GM18520 (cell line): ENCODE measurements around the gene IGSF9.

Source experiments
- ATAC-seq: cut with Tn5 transposase; IDR thresholded peaks from one replicate; pipeline ENCODE4 v1.9.1; 2021; ENCODE audit not compliant: unreplicated experiment

Gene IGSF9

DNA sequence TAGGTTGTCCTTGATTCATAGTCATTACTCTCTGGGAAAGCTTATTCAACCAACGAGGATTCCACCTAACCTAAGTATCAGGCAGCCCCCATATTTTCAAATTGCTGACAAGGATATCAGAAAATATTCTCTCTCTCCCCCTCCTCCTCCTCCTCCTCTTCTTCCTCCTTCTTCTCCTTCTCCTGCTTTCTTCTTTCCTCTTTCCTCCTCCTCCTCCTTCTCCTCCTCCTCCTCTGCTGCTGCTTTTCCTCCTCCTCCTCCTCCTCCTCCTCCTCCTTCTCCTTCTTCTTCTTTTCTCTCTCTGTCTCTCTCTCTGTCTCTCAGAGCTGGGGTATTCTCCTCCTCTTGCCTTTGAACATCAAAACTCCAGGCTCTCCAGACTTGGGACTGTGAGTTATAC lies 2.5 kb upstream of the IGSF9 start:
- ATAC-seq: no peak

- ATAC-seq: no peak
These were observed 1.1 kb upstream of the IGSF9 start for GRCh38 chr1:159946242-159947187.

DNA sequence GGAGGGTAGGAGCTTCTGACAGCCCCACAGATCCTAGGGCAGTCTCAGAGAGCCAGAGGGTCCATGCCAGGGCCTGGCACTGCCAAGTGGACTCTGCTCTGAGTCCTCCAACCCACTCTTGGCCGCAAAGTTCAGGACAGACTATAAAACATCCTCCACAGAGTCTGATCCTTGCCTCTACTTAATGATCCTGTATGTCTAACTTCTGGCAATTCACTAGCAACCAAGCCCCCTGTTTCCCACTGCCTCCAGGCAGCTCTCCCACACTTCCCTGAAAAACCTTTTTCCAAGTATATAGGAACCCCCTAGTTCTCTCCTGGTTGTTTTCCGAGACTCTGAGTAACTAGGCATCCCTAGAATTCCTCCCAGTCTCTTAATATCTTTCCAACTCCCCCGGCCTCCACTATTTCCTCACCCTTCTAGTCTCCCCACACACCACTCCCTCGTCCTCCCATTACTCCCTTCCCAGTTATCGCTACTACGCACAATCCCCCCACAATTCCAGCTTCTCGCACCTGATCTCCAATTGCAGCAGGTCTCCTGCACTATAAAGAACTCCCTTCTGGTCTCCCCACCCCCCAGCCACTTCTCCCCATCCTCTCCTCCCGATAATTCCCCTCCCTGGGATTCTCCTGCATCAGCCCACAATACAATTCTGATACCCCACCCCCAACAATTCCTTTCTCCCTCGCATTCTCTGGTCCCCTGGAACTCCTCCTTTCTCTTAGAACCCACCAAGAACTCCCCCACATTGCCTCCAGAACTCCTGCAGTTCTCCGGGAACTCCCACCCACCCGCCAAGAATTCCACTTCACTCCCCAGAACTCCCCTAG lies 574 bp downstream of the IGSF9 start:
- no peak for ATAC-seq

GRCh38 chr1:159943908-159944622 lies 1.3 kb downstream of the IGSF9 start:
- ATAC-seq: no peak

DNA sequence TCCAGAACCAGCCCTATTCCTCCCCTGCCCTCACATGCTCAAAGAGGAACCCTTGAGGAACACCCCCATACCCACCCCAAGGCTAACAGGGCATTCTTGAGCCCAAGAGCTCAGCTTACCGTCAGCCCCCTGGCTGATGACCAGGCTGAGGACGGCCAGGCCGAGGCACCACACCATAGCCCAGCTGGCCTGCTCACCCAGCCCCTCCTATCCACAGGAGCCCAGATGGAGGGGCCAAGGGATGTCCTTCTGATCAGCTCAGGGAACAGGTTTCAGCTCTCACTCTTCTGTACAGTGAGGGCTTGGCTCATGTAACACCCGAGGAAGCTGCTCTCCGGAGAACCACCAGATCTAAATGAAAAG lies 2.2 kb downstream of the IGSF9 start:
- no peak for ATAC-seq

- ATAC-seq: no peak
These were observed 2.7 kb downstream of the IGSF9 start for GRCh38 chr1:159942632-159943277.

DNA sequence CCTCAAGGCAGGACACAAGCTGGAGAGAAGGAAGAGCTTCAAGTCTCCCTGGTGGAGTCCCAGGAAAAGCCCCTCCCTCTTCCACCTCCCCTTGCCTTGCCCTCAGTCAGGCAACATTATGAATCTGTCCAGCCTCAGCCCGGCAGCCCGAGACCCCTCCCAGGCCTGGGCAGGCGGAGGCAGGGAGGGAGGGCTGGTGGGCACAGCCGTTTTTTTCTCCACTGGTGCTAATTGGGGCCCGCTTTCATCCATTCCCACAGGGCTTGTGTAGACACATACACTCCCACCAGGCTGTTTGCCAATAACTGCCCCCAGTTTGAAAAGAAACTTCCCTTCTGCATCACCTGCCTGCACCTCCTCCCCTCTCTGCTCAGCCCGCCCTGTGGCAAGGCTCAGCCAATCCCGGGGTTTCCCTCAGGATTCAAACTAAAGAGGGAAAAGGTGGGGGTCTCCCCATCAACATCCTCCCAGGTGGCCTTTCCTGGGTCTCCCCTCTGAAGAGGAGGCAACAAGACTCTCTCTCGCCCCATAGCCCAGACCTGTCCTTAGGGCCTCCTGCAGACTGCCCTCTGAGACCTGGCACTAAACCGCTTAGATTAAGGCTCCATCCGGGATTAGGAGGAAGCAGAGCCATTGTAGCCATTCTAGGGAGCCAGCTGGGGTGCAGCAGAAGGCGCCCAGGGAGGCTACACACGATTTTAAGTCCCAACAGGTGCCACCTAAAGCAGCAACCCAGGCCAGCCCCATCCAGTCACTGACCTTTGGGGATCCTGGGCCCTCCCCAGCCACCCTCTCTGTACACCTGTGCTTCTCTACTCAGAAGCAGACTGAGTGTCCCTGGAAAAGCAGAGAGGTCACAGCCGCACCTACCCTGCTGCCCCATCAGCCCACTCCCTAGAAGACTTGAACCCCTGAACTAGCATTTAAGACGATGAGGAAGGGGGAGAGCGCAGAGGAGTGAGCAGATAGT lies 3.5 kb downstream of the IGSF9 start:
- ATAC-seq: no peak

DNA sequence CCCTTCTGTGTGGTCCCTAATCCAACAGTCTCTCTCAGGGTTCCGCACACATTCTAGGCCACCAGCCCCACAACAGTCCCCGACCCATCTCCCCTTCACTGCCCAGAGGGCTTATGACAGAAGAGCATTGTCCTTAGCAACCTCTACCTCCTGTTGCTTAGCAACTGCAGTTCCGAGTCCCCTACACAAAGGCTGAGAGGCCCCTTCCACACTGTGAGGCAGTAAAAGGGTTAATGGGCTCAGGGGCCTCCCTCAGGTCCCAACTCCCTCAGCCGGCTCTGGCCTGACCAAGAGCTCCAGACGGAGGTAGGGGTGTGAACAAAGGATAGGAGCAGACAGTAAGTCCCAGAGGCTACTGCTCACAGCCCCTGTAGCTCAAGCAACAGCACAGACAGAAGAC lies 4.3 kb downstream of the IGSF9 start:
- no peak for ATAC-seq

GRCh38 chr1:159940006-159940620 lies 5.3 kb downstream of the IGSF9 start:
- no peak for ATAC-seq

DNA sequence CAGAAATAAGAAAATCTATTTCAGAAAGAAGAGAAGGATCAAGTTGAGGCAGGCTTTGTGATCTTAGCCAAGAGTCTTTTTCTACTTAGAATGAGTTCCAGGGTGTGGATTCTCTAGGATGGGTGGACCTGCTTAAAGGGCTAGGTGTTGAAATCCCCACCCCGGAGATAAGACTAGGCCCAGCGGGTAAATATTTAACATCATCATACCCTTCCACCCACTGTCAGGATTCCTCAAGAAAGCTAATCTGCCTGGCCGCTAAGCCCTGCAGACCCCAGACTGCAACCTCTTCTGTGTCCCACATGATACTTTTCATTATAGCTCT lies 5.8 kb downstream of the IGSF9 start:
- no peak for ATAC-seq

GRCh38 chr1:159938905-159939677 lies 6.3 kb downstream of the IGSF9 start:
- ATAC-seq: no peak

DNA sequence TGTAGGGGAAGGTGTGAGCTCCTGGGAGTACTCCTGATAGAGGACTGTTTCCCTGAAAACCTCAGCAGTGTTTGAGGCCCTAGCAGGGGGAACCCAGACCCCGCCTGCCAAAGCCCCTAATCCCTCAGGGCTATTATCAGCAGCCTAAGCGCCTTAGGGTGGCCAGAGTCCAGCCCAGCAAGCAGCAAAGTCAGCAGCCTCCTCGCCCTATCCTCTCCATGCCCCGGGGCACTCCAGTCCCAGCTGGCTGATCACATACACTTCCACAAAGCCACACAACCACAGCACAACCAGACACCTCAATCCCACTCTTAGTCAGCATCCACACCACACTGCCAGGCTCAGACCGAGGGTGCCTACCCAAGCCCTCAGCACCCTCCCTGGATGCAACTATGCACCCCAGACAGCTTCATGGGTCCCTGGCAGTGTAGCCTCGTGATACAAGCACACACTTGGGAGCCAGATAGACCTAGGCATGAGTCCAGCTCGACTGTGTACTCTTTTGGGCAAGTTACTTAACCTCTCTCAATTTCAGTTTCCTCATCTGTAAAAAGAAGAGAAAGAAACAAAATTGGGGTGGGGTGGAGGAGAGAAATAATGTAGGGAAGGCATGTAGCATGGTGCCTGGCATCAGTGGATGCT lies 7.1 kb downstream of the IGSF9 start:
- ATAC-seq: no peak

DNA sequence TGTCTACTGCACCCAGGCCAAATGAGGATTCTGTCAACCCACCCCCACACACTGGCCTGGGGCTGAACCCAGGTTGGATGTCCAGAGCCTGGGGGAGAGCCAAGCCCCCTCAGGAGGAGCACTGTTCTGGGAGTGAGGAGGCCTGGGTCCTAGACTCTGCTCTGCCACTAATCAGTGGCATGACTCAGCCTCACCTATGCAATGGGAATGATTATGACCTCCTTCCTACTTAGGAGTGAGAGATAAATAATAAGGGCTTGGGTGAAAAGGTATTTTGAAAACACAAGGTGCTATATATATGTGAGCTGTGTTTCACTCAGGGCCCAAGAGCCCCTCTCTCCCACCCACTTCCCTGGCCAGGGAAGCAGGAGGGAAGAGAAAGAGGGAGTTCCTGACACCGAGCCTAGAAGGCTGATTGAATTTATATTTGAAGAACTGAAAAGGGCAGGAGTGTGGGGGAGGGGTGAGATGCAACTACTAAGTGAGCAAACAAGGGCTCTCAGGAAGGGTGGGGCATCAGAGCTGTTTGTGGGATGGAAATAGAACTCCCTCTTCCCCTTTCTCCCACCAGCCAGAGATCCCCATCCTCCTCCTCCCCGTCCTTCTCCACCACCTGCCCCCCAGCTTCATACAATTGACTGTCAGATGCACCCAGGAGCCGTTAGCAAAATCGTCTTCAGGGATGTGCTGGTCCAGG lies 8.2 kb downstream of the IGSF9 start:
- ATAC-seq: no peak

- ATAC-seq: no peak
These were observed 9.0 kb downstream of the IGSF9 start for GRCh38 chr1:159936273-159936904.

GRCh38 chr1:159935719-159936272 lies 9.6 kb downstream of the IGSF9 start:
- ATAC-seq: no peak

DNA sequence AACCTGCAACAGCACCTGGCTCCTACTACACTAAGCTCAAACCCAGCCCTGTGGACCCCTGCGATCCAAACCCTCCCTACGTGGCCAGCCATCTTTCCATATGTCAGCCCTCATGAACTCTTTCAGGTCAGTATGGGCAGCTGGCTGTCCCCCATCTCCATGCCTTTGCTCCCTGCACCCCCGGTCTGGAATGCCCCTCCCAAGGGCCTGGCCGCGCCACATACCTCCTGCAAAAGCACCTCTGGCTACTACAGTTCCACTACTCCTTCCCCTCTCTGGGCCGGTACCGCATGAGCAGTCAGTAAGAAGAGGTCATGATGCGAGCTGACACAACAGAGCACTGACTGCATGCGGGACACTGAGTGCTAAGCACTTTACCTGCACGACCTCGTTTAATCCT lies 10.1 kb downstream of the IGSF9 start:
- no peak for ATAC-seq
